HEK293 (cell line): Measurements from ENCODE around the gene RHBG.

Source experiments
- CTCF ChIA-PET: fragments of 350-600 bp; formaldehyde crosslinking; extraction: SDS; loops from one replicate; lab custom pipeline; 2021; ENCODE audit warnings: antibody characterized with exemption; lab: Yijun Ruan, JAX
- POLR2A ChIA-PET: fragments of 300-600 bp; formaldehyde crosslinking; extraction: SDS; loops from one replicate; lab custom pipeline; 2020; ENCODE audit warnings: antibody characterized with exemption, inconsistent platforms; lab: Yijun Ruan, JAX
- H3K27ac ChIP-seq: fragments of 200-500 bp; sonication (Bioruptor generic); 2 replicates; pipeline ENCODE4 v1.5.1; 2014; ENCODE audit warnings: low read depth, low read length, control low read depth, inconsistent platforms; ENCODE audit errors: extremely low read depth
- H3K36me3 ChIP-seq, 2 experiments: fragments of 200-500 bp in 1 of 2; sonication (Bioruptor generic) in 1 of 2; 1 replicate in 1 of 2; 2 replicates in 1 of 2; pipeline ENCODE4 v1.5.1; 2014 to 2017; ENCODE audit warnings: inconsistent platforms in 2 of 2, low read length in 2 of 2; ENCODE audit not compliant: control insufficient read depth in 2 of 2, insufficient read depth in 1 of 2
- H3K4me1 ChIP-seq: fragments of 200-500 bp; sonication (Bioruptor generic); 2 replicates; pipeline ENCODE4 v1.5.1; 2014; ENCODE audit warnings: mild to moderate bottlenecking, low read length, inconsistent platforms; ENCODE audit not compliant: control insufficient read depth, insufficient read depth
- H3K4me3 ChIP-seq: 2 replicates; pipeline ENCODE4 v1.5.1; 2011; ENCODE audit warnings: low read depth, mild to moderate bottlenecking, control low read depth, low read length, moderate library complexity
- H3K9me3 ChIP-seq: fragments of 200-500 bp; sonication (Bioruptor generic); 2 replicates; pipeline ENCODE4 v1.5.1; 2014; ENCODE audit warnings: low read depth, low read length, inconsistent platforms; ENCODE audit not compliant: control insufficient read depth, insufficient read depth
- BCL11B ChIP-seq: fragments of 450-650 bp; formaldehyde crosslinking; IDR thresholded peaks from 2 replicates; pipeline ENCODE4 v1.5.1; 2016; ENCODE audit warnings: low read depth, missing biosample characterization, missing genetic modification characterization
- KLF16 ChIP-seq: fragments of 450-650 bp; formaldehyde crosslinking; IDR thresholded peaks from 2 replicates; pipeline ENCODE4 v1.5.1; 2017; ENCODE audit warnings: missing biosample characterization, missing genetic modification characterization
- KLF7 ChIP-seq: fragments of 450-650 bp; formaldehyde crosslinking; IDR thresholded peaks from 2 replicates; pipeline ENCODE4 v1.5.1; 2016; ENCODE audit warnings: missing biosample characterization, missing genetic modification characterization, borderline replicate concordance
- MZF1 ChIP-seq: fragments of 450-650 bp; formaldehyde crosslinking; IDR thresholded peaks from 2 replicates; pipeline ENCODE4 v1.5.1; 2017; ENCODE audit warnings: missing biosample characterization, missing genetic modification characterization, borderline replicate concordance
- PRDM1 ChIP-seq: fragments of 450-650 bp; formaldehyde crosslinking; IDR thresholded peaks from 2 replicates; pipeline ENCODE4; 2016; ENCODE audit warnings: missing biosample characterization, missing genetic modification characterization
- SP7 ChIP-seq: fragments of 450-650 bp; formaldehyde crosslinking; IDR thresholded peaks from 2 replicates; pipeline ENCODE4 v1.5.1; 2016; ENCODE audit warnings: missing biosample characterization, missing genetic modification characterization
- WT1 ChIP-seq: fragments of 450-650 bp; formaldehyde crosslinking; IDR thresholded peaks from 2 replicates; pipeline ENCODE4 v1.5.1; 2016; ENCODE audit warnings: missing biosample characterization, missing genetic modification characterization
- ZBTB17 ChIP-seq: fragments of 450-650 bp; formaldehyde crosslinking; IDR thresholded peaks from 2 replicates; pipeline ENCODE4 v1.5.1; 2016; ENCODE audit warnings: missing biosample characterization, missing genetic modification characterization
- ZBTB21 ChIP-seq: fragments of 450-650 bp; formaldehyde crosslinking; IDR thresholded peaks from 2 replicates; pipeline ENCODE4 v1.5.1; 2017; ENCODE audit warnings: missing biosample characterization, missing genetic modification characterization
- ZBTB48 ChIP-seq: fragments of 450-650 bp; formaldehyde crosslinking; IDR thresholded peaks from 2 replicates; pipeline ENCODE4 v1.5.1; 2016; ENCODE audit warnings: missing biosample characterization, missing genetic modification characterization
- ZFHX2 ChIP-seq: fragments of 450-650 bp; formaldehyde crosslinking; conservative IDR thresholded peaks from 2 replicates; pipeline ENCODE4 v1.5.1; 2016; ENCODE audit warnings: missing biosample characterization, missing genetic modification characterization
- ZNF10 ChIP-seq: fragments of 450-650 bp; formaldehyde crosslinking; IDR thresholded peaks from 2 replicates; pipeline ENCODE4 v1.5.1; 2017; ENCODE audit warnings: missing biosample characterization, missing genetic modification characterization
- ZNF239 ChIP-seq: fragments of 450-650 bp; formaldehyde crosslinking; IDR thresholded peaks from 2 replicates; pipeline ENCODE4 v1.5.1; 2016; ENCODE audit warnings: missing biosample characterization, missing genetic modification characterization
- ZNF324 ChIP-seq: fragments of 450-650 bp; formaldehyde crosslinking; IDR thresholded peaks from 2 replicates; pipeline ENCODE4 v1.5.1; 2016; ENCODE audit warnings: missing biosample characterization, missing genetic modification characterization
- ZNF391 ChIP-seq: fragments of 450-650 bp; formaldehyde crosslinking; IDR thresholded peaks from 2 replicates; pipeline ENCODE4 v1.5.1; 2016; ENCODE audit warnings: low read depth, missing biosample characterization, missing genetic modification characterization, borderline replicate concordance
- ZNF394 ChIP-seq: fragments of 450-650 bp; formaldehyde crosslinking; IDR thresholded peaks from 2 replicates; pipeline ENCODE4 v1.5.1; 2016; ENCODE audit warnings: missing biosample characterization, missing genetic modification characterization, mild to moderate bottlenecking, moderate library complexity, borderline replicate concordance
- ZNF501 ChIP-seq: fragments of 450-650 bp; formaldehyde crosslinking; IDR thresholded peaks from 2 replicates; pipeline ENCODE4 v1.5.1; 2016; ENCODE audit warnings: missing biosample characterization, missing genetic modification characterization
- ZNF558 ChIP-seq: fragments of 450-650 bp; formaldehyde crosslinking; IDR thresholded peaks from 2 replicates; pipeline ENCODE4 v1.5.1; 2016; ENCODE audit warnings: missing biosample characterization, missing genetic modification characterization
- ZNF571 ChIP-seq: fragments of 450-650 bp; formaldehyde crosslinking; IDR thresholded peaks from 2 replicates; pipeline ENCODE4 v1.5.0; 2017; ENCODE audit warnings: missing biosample characterization, missing genetic modification characterization
- ZNF664 ChIP-seq: fragments of 450-650 bp; formaldehyde crosslinking; IDR thresholded peaks from 2 replicates; pipeline ENCODE4 v1.5.1; 2016; ENCODE audit warnings: missing biosample characterization, missing genetic modification characterization
- ZNF670 ChIP-seq: fragments of 450-650 bp; formaldehyde crosslinking; IDR thresholded peaks from 2 replicates; pipeline ENCODE4 v1.5.1; 2016; ENCODE audit warnings: missing biosample characterization, missing genetic modification characterization, low read depth
- ZNF776 ChIP-seq: fragments of 450-650 bp; formaldehyde crosslinking; IDR thresholded peaks from 2 replicates; pipeline ENCODE4 v1.5.0; 2017; ENCODE audit warnings: missing biosample characterization, missing genetic modification characterization, borderline replicate concordance
- ZNF843 ChIP-seq: fragments of 450-650 bp; formaldehyde crosslinking; IDR thresholded peaks from 2 replicates; pipeline ENCODE4 v1.5.1; 2016; ENCODE audit warnings: missing biosample characterization, missing genetic modification characterization
- ZXDB ChIP-seq: fragments of 450-650 bp; formaldehyde crosslinking; IDR thresholded peaks from 2 replicates; pipeline ENCODE4 v1.5.1; 2016; ENCODE audit warnings: missing biosample characterization, missing genetic modification characterization
- TF ChIP-seq, protein P1 (sequence below): fragments of 450-650 bp; formaldehyde crosslinking; conservative IDR thresholded peaks from 2 replicates; pipeline ENCODE4 v1.5.1; 2016; ENCODE audit warnings: low read depth, missing biosample characterization, missing genetic modification characterization
- TF ChIP-seq, protein P2 (sequence below): fragments of 450-650 bp; formaldehyde crosslinking; IDR thresholded peaks from 2 replicates; pipeline ENCODE4 v1.5.1; 2017; ENCODE audit warnings: missing biosample characterization, missing genetic modification characterization
- TF ChIP-seq, protein P3 (sequence below): fragments of 450-650 bp; formaldehyde crosslinking; IDR thresholded peaks from 2 replicates; pipeline ENCODE4 v1.5.1; 2016; ENCODE audit warnings: missing biosample characterization, missing genetic modification characterization
- TF ChIP-seq, protein P4 (sequence below): fragments of 450-650 bp; formaldehyde crosslinking; IDR thresholded peaks from 2 replicates; pipeline ENCODE4 v1.5.1; 2016; ENCODE audit warnings: missing biosample characterization, missing genetic modification characterization
- TF ChIP-seq, protein P5 (sequence below): sonication (generic); formaldehyde crosslinking; IDR thresholded peaks from 2 replicates; pipeline ENCODE4 v1.8.1; 2022; ENCODE audit warnings: mild to moderate bottlenecking, moderate library complexity, missing genetic modification reagents

The RHBG gene

DNA sequence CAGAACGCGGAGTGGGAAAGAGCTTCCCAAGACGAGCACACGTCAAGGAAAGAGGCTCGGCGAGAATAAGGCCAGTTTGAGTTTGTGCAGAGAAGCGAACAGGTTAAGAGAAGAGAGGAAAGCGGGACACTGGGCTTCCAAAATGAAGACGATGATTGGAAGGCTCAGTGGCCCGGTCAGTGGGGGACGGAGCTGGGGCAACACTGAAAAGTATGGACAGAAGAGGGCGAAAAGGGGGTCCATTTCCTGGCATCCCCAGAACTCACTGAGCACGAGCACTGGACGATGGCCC lies 31.2 kb upstream of the RHBG start:
- ChIA-PET POLR2A (interaction anchor here (0.8 to 1.4 kb wide), 9 partner anchors 9 to 84 kb away, joined by 3 to 9 read pairs (median 3); partner anchors contain the start of genes SMG5 and TMEM79), CTCF (interaction anchor here (0.7 to 2.1 kb wide), 5 partner anchors 19 to 403 kb away, joined by 3 to 14 read pairs (median 4); no protein-coding TSS in a partner anchor)
- H3K9me3 ChIP-seq, result no peaks in the 10 kb centered on the region
- H3K4me1 ChIP-seq, result peaks cover 5% of the 10 kb centered on the region; the same call in 1 of the 2 replicates
- H3K36me3 ChIP-seq, result peaks cover 27 to 39% of the 10 kb centered on the region in 2 experiments
- H3K4me3 ChIP-seq, result peak overlapping the region; percentile 71
- H3K27ac ChIP-seq, result peak overlapping the region; percentile 65
- TF ChIP-seq, protein P1, sequence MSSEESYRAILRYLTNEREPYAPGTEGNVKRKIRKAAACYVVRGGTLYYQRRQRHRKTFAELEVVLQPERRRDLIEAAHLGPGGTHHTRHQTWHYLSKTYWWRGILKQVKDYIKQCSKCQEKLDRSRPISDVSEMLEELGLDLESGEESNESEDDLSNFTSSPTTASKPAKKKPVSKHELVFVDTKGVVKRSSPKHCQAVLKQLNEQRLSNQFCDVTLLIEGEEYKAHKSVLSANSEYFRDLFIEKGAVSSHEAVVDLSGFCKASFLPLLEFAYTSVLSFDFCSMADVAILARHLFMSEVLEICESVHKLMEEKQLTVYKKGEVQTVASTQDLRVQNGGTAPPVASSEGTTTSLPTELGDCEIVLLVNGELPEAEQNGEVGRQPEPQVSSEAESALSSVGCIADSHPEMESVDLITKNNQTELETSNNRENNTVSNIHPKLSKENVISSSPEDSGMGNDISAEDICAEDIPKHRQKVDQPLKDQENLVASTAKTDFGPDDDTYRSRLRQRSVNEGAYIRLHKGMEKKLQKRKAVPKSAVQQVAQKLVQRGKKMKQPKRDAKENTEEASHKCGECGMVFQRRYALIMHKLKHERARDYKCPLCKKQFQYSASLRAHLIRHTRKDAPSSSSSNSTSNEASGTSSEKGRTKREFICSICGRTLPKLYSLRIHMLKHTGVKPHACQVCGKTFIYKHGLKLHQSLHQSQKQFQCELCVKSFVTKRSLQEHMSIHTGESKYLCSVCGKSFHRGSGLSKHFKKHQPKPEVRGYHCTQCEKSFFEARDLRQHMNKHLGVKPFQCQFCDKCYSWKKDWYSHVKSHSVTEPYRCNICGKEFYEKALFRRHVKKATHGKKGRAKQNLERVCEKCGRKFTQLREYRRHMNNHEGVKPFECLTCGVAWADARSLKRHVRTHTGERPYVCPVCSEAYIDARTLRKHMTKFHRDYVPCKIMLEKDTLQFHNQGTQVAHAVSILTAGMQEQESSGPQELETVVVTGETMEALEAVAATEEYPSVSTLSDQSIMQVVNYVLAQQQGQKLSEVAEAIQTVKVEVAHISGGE, result peak; percentile 51
- TF ChIP-seq ZNF324 (peak; percentile 41; the same call in 1 of the 2 replicates), ZXDB (tag by site-specific recombination) (peak; percentile 54; the same call in 1 of the 2 replicates), BCL11B (no peak), ZNF501 (tag by site-specific recombination) (peak; percentile 72), PRDM1 (tag by site-specific recombination) (no peak), ZNF670 (tag by site-specific recombination) (no peak), WT1 (tag by site-specific recombination) (peak; percentile 7; the same call in 1 of the 2 replicates), ZBTB21 (tag by site-specific recombination) (peak; percentile 49; the same call in 1 of the 2 replicates), KLF16 (tag by site-specific recombination) (0 out of 2 replicates have a peak, but pooled peaks have one; percentile 18), ZBTB17 (tag by site-specific recombination) (0 out of 2 replicates have a peak, but pooled peaks have one; percentile 2), ZFHX2 (peak; percentile 9; the same call in 1 of the 2 replicates), ZNF776 (tag by site-specific recombination) (no peak), ZNF239 (no peak), ZNF843 (0 out of 2 replicates have a peak, but pooled peaks have one; percentile 34), ZNF664 (tag by site-specific recombination) (no peak), ZNF10 (tag by site-specific recombination) (no peak), SP7 (tag by site-specific recombination) (no peak), ZNF391 (tag by site-specific recombination) (peak; percentile 83; the same call in 1 of the 2 replicates), ZBTB48 (tag by site-specific recombination) (0 out of 2 replicates have a peak, but pooled peaks have one; percentile 7), MZF1 (tag by site-specific recombination) (peak; percentile 27; the same call in 1 of the 2 replicates), ZNF394 (tag by site-specific recombination) (no peak), ZNF558 (tag by site-specific recombination) (no peak), ZNF571 (tag by site-specific recombination) (no peak), KLF7 (tag by site-specific recombination) (peak; percentile 62; the same call in 1 of the 2 replicates)
- TF ChIP-seq, protein P2, sequence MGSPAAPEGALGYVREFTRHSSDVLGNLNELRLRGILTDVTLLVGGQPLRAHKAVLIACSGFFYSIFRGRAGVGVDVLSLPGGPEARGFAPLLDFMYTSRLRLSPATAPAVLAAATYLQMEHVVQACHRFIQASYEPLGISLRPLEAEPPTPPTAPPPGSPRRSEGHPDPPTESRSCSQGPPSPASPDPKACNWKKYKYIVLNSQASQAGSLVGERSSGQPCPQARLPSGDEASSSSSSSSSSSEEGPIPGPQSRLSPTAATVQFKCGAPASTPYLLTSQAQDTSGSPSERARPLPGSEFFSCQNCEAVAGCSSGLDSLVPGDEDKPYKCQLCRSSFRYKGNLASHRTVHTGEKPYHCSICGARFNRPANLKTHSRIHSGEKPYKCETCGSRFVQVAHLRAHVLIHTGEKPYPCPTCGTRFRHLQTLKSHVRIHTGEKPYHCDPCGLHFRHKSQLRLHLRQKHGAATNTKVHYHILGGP (tag by site-specific recombination), result no peak
- TF ChIP-seq, protein P3, sequence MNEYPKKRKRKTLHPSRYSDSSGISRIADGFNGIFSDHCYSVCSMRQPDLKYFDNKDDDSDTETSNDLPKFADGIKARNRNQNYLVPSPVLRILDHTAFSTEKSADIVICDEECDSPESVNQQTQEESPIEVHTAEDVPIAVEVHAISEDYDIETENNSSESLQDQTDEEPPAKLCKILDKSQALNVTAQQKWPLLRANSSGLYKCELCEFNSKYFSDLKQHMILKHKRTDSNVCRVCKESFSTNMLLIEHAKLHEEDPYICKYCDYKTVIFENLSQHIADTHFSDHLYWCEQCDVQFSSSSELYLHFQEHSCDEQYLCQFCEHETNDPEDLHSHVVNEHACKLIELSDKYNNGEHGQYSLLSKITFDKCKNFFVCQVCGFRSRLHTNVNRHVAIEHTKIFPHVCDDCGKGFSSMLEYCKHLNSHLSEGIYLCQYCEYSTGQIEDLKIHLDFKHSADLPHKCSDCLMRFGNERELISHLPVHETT (tag by site-specific recombination), result 0 out of 2 replicates have a peak, but pooled peaks have one; percentile 36
- TF ChIP-seq, protein P4, sequence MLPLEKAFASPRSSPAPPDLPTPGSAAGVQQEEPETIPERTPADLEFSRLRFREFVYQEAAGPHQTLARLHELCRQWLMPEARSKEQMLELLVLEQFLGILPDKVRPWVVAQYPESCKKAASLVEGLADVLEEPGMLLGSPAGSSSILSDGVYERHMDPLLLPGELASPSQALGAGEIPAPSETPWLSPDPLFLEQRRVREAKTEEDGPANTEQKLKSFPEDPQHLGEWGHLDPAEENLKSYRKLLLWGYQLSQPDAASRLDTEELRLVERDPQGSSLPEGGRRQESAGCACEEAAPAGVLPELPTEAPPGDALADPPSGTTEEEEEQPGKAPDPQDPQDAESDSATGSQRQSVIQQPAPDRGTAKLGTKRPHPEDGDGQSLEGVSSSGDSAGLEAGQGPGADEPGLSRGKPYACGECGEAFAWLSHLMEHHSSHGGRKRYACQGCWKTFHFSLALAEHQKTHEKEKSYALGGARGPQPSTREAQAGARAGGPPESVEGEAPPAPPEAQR (tag by site-specific recombination), result no peak
- TF ChIP-seq, protein P5, sequence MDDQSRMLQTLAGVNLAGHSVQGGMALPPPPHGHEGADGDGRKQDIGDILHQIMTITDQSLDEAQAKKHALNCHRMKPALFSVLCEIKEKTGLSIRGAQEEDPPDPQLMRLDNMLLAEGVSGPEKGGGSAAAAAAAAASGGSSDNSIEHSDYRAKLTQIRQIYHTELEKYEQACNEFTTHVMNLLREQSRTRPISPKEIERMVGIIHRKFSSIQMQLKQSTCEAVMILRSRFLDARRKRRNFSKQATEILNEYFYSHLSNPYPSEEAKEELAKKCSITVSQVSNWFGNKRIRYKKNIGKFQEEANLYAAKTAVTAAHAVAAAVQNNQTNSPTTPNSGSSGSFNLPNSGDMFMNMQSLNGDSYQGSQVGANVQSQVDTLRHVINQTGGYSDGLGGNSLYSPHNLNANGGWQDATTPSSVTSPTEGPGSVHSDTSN (CRISPR knock-in tag), result no peak
